GM21619 (cell line): Measurements from ENCODE around the gene CNTNAP4.

Experiments used
- ATAC-seq: cut with Tn5 transposase; IDR thresholded peaks from one replicate; pipeline ENCODE4 v1.9.1; 2021; ENCODE audit not compliant: unreplicated experiment

CNTNAP4 gene

DNA sequence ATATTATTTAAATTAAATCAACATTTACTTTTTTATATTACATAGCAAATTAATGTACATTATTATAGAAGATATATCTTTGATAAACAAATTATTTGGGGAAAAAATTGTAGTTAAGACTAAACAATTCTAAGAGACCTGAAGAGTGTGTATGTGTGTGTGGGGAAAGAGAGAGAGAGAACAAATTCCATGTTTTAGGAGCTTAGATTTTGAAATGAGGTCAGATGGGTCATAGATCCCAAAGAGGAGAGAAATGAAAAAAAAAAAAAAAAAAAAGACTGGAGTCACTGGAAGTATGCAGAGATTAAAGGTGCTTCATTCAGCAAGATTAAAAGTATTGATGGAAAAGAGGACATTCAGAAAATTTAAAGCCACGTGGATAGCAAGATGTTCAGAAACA, 206.8 kb downstream of the CNTNAP4 start:
- ATAC-seq = no peak

DNA sequence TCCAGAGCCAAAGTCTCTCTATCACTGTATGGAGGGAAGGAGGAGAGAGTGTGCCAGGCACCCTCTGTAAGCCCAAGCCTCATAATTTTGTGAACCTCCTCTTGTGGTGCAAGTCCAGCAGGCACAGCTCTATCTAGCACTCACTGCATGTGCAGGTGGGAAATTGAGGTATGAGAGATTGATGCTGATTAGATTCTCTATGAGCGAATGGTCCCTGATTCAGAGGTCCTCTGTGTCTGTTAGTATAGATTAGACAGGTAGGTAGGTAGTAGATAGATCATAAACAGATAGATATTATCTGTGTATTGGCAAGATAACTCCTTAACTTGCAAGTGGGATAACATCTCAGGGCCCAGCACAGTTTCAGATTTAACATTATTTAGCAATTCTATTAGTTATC, 209.5 kb downstream of the CNTNAP4 start:
- no peak for ATAC-seq

DNA sequence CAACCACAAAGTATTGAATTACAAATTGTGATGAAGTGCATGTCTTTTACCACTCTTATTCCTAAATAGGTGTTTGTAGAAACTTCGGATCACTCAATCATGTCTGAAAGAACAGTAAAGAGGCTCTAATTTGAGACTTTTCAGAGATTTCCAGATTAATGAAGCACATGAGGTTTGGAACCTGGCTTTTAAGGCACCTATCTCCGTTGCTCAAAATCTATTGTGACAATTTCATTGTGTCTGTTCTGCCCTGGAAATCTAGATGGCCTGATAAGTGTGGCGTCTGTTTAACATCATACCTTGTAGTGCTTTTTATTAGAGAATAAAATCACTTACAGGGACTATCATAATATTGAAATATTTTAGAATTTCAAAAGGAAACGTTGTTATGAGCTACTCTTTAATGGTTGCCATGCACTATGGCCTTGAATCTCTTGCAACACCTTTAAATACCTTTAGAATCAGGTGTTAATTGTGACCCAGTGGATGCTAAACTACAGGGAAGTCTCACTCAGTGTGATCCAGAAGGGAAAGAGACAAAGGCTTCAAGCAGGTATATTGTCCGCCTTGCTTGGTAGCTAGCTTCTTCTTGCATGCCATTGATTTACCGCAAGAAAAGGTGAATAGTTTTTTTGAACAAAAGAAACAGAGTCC, 210.3 kb downstream of the CNTNAP4 start:
- ATAC-seq = no peak

DNA sequence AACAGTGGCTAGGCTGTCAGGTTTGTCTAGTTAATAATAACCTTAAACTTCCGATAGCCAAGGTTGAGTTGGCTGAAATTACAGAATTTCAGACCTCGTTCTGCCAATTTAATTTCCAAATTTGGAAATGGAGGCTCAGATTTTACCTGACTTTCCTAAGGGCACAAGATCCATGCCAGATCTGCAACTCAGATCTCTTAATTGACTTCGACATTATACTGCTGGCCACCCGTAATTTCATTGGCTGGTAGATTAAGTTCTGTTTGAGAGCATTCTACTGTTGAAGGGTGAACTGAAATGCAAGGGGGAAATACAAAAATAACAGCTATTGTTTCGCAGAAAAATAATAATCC, 210.8 kb downstream of the CNTNAP4 start:
- ATAC-seq = no peak

DNA sequence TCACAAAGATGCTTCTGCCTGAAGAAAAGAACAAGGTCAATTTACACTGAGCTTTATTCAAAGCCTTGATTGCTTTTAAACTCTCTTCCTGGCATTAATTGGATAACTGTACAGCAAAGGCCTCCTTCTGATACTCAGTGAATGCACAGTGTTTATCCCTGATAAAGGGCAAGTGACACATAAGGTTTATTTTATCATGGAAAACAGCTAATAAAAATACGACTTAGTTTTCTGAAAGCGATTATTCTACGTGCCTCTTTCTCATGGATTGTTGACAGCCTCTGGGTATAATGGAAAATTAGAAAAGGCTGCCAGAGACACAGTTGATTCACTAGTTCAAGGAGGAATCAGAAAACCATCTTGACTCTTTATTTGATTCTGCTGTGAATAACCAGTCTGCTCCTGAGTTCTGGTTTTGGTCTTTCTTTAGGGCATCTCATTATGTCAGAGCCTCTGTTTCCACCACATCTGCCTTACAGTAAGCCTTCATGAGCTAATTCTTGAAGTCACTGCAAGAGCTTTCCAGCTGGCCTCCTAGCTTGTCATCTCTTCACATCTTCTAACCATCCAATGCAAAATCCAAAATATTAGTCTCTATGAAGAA, 212.9 kb downstream of the CNTNAP4 start:
- ATAC-seq = no peak

- ATAC-seq = no peak
Measured at GRCh38 chr16:76500006-76500405, 222.8 kb downstream of the CNTNAP4 start.

- no peak for ATAC-seq
Measured at GRCh38 chr16:76502063-76502462, 224.9 kb downstream of the CNTNAP4 start.

- ATAC-seq = no peak
Measured at GRCh38 chr16:76502555-76502954, 225.4 kb downstream of the CNTNAP4 start.

DNA sequence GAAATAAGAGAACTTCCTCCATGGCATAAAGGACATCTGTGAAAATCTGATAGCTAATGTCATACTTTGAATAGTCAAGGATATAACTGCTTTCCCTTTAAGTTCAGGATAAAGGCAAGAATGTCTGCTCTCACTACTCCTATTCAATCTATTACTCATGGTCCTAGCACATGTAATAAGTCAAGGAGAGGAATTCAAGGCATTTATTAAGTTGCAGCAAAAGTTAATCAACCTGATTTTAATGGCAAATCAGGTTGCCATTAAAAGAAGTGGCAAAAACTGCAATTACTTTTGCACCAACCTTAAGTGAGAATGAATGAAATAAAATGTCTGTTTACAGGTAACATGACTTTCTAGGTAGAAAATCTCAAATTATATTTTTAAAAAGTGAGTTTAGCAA, 225.9 kb downstream of the CNTNAP4 start:
- ATAC-seq = no peak

DNA sequence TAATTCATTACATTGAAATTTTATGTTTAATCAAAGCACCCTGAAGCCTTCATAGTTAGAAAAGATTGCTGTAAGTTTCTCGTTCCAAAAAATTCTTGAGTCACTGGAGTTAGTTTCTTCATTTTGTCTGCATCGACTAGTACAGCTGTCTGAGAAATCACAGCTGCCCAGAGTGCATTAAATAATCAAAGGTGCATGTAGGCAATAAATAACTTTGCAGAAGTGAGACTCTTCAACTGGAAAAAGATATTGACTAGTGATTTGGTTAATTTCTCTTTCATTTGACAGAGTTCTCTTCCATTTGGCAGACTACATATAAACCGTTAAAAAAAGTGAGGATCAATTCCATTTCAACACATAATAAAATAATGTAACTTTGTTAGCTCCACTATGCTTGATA, 234.0 kb downstream of the CNTNAP4 start:
- no peak for ATAC-seq

- no peak for ATAC-seq
Measured at GRCh38 chr16:76518781-76519180, 241.6 kb downstream of the CNTNAP4 start.

DNA sequence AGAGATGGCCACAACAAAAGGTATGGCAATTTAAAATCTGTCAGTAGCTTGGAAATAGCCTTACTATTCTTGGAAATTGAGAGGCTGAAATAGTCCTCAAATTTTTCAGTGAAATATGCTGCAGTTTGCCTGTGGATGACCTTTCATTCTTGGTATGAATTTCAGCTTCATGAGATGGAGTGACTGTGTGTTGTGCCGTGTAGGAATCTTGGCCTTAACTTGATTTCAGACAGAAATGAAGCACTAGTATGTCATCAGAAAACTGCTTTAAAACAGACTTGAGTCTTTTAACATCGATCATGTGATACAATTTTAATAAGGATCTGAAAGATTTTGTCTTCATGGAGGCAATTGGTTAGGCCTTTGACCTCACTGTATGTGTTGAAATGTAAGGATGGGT, 247.2 kb downstream of the CNTNAP4 start:
- no peak for ATAC-seq

DNA sequence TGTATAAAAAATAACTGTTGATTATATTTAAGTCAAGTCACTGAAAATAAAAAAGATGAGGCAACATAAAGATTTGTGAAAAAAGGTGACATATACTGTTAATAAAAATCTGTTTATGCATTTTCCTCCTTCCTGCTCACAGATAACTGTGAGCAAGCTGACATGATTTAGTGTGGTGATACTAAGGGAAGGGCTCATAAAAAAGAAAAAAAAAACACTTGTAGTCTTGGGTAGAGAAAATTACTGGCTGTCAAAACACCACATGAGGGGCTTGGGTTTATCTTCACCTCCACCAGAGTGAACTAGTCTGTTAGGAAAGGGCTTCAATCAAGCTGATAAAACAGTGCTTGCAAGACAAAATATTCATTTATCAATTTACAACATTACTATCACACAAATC, 247.6 kb downstream of the CNTNAP4 start:
- ATAC-seq = no peak

DNA sequence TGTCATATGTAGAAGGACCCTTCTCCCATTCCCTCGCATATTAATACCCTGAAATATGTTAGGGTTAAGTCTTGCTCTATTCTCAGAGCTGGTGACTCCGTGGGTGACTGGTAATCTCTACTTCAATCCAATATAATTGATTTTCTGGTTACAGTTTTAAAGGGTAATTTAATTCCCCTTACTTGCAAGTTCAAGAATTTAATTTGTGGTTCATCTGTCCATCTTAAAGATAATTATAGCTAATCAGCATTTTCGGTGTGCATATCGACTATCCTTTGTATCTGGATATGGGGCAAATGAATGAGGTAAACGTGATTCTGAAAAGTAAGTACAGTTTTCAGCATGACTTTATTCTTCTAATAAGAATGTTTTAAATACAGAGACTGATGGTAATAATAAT, 250.0 kb downstream of the CNTNAP4 start:
- no peak for ATAC-seq

- no peak for ATAC-seq
Measured at GRCh38 chr16:76529120-76529519, 251.9 kb downstream of the CNTNAP4 start.

DNA sequence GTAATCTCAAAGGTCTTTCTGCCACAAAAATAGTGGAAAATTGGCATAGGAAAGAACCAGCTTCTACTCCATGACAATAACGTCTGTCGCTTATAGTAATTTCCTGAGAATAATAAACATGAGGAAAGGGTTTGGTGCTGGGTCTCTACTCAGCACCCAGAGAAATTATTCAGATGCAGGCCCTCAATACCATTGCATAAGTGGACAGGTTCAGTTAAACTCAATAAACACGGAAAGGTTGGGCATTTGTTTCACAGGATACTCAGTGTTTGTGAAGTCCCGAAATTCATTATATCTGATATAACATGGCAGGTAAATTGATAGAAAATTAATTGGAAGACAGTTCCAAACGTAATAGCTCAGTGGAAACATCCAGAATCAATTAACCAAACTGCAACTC, 254.0 kb downstream of the CNTNAP4 start:
- ATAC-seq = no peak

DNA sequence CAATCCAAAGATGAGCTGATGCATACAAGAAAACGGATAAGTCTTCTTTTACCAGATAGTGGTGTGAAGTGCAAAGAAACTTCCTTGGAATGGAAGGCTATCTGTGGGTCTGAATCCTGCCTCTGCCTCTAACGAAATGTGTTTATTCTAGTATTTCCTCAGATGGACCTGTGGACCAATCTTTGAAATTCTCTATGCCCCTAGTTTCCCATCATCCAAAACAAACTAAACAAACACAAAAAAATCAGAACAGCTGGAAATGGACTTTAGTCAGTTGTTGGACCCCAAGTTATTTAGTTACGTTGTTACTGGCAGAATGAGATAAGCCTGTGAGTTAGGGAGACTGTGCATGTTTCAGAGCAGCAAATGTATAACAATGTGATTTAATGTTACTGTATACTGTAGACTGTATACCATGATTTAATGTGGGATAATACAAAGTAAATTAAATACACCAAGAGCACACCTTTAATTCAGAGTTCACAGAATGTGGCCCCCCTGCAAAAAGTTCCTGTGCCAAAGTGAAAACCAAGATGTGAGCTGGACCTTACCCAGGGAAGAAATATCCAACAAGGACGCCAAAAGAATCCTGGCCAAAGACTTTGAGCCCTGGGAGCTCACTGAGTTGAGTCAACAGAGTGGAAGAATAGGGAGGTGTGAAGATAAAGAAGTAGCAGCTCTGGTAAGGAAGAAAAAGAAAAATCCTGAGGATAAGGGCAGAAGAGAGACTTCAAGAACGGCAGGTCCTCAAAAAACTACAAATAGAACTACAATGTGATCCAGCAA, 255.2 kb downstream of the CNTNAP4 start:
- ATAC-seq = no peak

GRCh38 chr16:76539609-76540008, 262.4 kb downstream of the CNTNAP4 start:
- ATAC-seq = no peak

- ATAC-seq = no peak
Measured at GRCh38 chr16:76541070-76541469, 263.9 kb downstream of the CNTNAP4 start.

- ATAC-seq = no peak
Measured at GRCh38 chr16:76565542-76565941, 288.3 kb downstream of the CNTNAP4 start.

DNA sequence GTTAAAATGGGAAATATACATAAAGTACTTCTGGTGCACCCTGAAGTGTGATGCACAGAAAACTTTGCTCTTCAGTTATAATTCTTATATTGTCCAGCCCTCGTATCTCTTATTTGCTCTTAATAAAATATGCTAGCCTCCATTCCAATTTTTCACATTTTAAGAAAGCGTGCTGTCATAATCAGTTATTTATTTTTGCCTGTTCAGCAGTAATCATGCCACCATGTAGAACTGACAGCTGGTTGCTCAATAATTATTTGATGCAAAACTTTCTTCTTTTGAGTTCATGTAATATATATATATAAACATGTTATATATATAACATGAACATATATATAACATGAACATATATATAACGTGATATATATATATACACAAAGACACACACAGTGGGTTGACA, 294.6 kb downstream of the CNTNAP4 start:
- no peak for ATAC-seq

- no peak for ATAC-seq
Measured at GRCh38 chr16:76573281-76573680, 296.1 kb downstream of the CNTNAP4 start.
